Skin of body (tissue), 2 donors: ENCODE data around the gene KLC3. TPM values are rescaled to one million over a fixed set of nuclear protein-coding genes. Genes with fewer than 3 reads are reported as not detected.
"Not testable (repeated sequence)": the region's sequence is repeated elsewhere in the genome, so short reads cannot be mapped to it uniquely, and the experiment has no call there.

Source experiments
- DNase-seq: peaks from one replicate; lab custom pipeline; 2025; lab: John Stamatoyannopoulos, UW
- total RNA-seq: library from RNA; depleted of rRNA; stranded (reverse); fragments of >200 nt; gene quantifications from one replicate; pipeline ENCODE4 v1.2.3, GENCODE V29; 2014

KLC3 gene
- total RNA-seq, 1 donor from 2014 or later = 26.0 TPM

- no peak for DNase-seq
These were observed 25.2 kb upstream of the KLC3 start for GRCh38 chr19:45315304-45315703.

GRCh38 chr19:45320997-45321775 lies 19.4 kb upstream of the KLC3 start:
- no peak for DNase-seq

GRCh38 chr19:45321848-45322247 lies 18.7 kb upstream of the KLC3 start:
- DNase-seq = no peak

GRCh38 chr19:45322311-45322710 lies 18.2 kb upstream of the KLC3 start:
- DNase-seq = no peak

- DNase-seq = no peak
These were observed 17.7 kb upstream of the KLC3 start, which contains the start of gene CKM for GRCh38 chr19:45322744-45323281. CKM (minus strand) TSS chr19:45322875; CDS start chr19:45319713, 3,162 bp downstream.

GRCh38 chr19:45323671-45324081 lies 16.9 kb upstream of the KLC3 start:
- no peak for DNase-seq

GRCh38 chr19:45324349-45324907 lies 16.1 kb upstream of the KLC3 start:
- DNase-seq = no peak

- no peak for DNase-seq
These were observed 13.0 kb upstream of the KLC3 start for GRCh38 chr19:45327404-45328143.

- DNase-seq = no peak
These were observed 9.1 kb upstream of the KLC3 start for GRCh38 chr19:45331411-45331810.

GRCh38 chr19:45333609-45334303 lies 6.8 kb upstream of the KLC3 start:
- no peak for DNase-seq

- DNase-seq = not testable (repeated sequence)
These were observed 5.7 kb upstream of the KLC3 start for GRCh38 chr19:45334881-45335280.

- DNase-seq = no peak
These were observed 3.8 kb upstream of the KLC3 start for GRCh38 chr19:45336696-45337251.

- DNase-seq = no peak
These were observed 921 bp upstream of the KLC3 start for GRCh38 chr19:45339629-45340028.

- DNase-seq = no peak
These were observed 426 bp downstream of the KLC3 start for GRCh38 chr19:45340899-45341453.

- no peak for DNase-seq
These were observed 2.4 kb downstream of the KLC3 start for GRCh38 chr19:45342911-45343310.

- no peak for DNase-seq
These were observed 4.3 kb downstream of the KLC3 start for GRCh38 chr19:45344621-45345505.

- DNase-seq = no peak
These were observed 4.9 kb downstream of the KLC3 start for GRCh38 chr19:45345506-45345860.

GRCh38 chr19:45346449-45346848 lies 5.9 kb downstream of the KLC3 start:
- DNase-seq = no peak

GRCh38 chr19:45347570-45348366 lies 7.2 kb downstream of the KLC3 start:
- DNase-seq = no peak
